ENCODE results near the gene AGAP1.

AGAP1 gene

GRCh38 chr2:235554385-235554784, 60.5 kb downstream of the AGAP1 start:
- 88% methylated on average over 6 of the region's 6 CpGs for WGBS, 2 experiments
- H3K4me3 ChIP-seq (ENCODE audit: insufficient read depth, low read depth, low read length) = no peak overlapping the region
- no peaks in the 10 kb centered on the region for H3K36me3 ChIP-seq (ENCODE audit: control insufficient read depth, insufficient read depth, low read length)
- no peaks in the 10 kb centered on the region for H3K9me3 ChIP-seq (ENCODE audit: control insufficient read depth, low read length)
- no peak overlapping the region for H3K27ac ChIP-seq (ENCODE audit: insufficient read depth, low read depth, low read length, poor library complexity, severe bottlenecking)
- H3K27me3 ChIP-seq (ENCODE audit: control insufficient read depth, insufficient read depth, low read length, poor library complexity, severe bottlenecking) = no peaks in the 10 kb centered on the region
- H3K4me1 ChIP-seq (ENCODE audit: control insufficient read depth, insufficient read depth, low read length) = peaks cover 15% of the 10 kb centered on the region

- Histone ChIP-seq H3K4me3 (ENCODE audit: insufficient read depth, low read depth, low read length) (no peak overlapping the region), H3K9me3 (ENCODE audit: control insufficient read depth, low read length) (no peaks in the 10 kb centered on the region), H3K27ac (ENCODE audit: insufficient read depth, low read depth, low read length, poor library complexity, severe bottlenecking) (no peak overlapping the region), H3K27me3 (ENCODE audit: control insufficient read depth, insufficient read depth, low read length, poor library complexity, severe bottlenecking) (no peaks in the 10 kb centered on the region), H3K4me1 (ENCODE audit: control insufficient read depth, insufficient read depth, low read length) (peaks cover 15% of the 10 kb centered on the region), H3K36me3 (ENCODE audit: control insufficient read depth, insufficient read depth, low read length) (no peaks in the 10 kb centered on the region)
- 86 to 88% methylated on average over 9 of the region's 9 CpGs for WGBS, 2 experiments
Observed at GRCh38 chr2:235554936-235555335, 61.1 kb downstream of the AGAP1 start.

GRCh38 chr2:235555371-235555770, 61.5 kb downstream of the AGAP1 start:
- Histone ChIP-seq H3K4me1 (ENCODE audit: control insufficient read depth, insufficient read depth, low read length) (peaks cover 15% of the 10 kb centered on the region), H3K36me3 (ENCODE audit: control insufficient read depth, insufficient read depth, low read length) (no peaks in the 10 kb centered on the region), H3K4me3 (ENCODE audit: insufficient read depth, low read depth, low read length) (no peak overlapping the region), H3K27ac (ENCODE audit: insufficient read depth, low read depth, low read length, poor library complexity, severe bottlenecking) (no peak overlapping the region), H3K27me3 (ENCODE audit: control insufficient read depth, insufficient read depth, low read length, poor library complexity, severe bottlenecking) (no peaks in the 10 kb centered on the region), H3K9me3 (ENCODE audit: control insufficient read depth, low read length) (no peaks in the 10 kb centered on the region)
- WGBS, 2 experiments = 92 to 94% methylated on average over 6 of the region's 6 CpGs

- Histone ChIP-seq H3K9me3 (ENCODE audit: control insufficient read depth, low read length) (no peaks in the 10 kb centered on the region), H3K4me1 (ENCODE audit: control insufficient read depth, insufficient read depth, low read length) (peaks cover 15% of the 10 kb centered on the region), H3K4me3 (ENCODE audit: insufficient read depth, low read depth, low read length) (no peak overlapping the region), H3K27ac (ENCODE audit: insufficient read depth, low read depth, low read length, poor library complexity, severe bottlenecking) (no peak overlapping the region), H3K27me3 (ENCODE audit: control insufficient read depth, insufficient read depth, low read length, poor library complexity, severe bottlenecking) (no peaks in the 10 kb centered on the region), H3K36me3 (ENCODE audit: control insufficient read depth, insufficient read depth, low read length) (no peaks in the 10 kb centered on the region)
- 91 to 92% methylated on average over 3 of the region's 3 CpGs for WGBS, 2 experiments
Observed at GRCh38 chr2:235556086-235556485, 62.2 kb downstream of the AGAP1 start.

GRCh38 chr2:235556901-235557300, 63.1 kb downstream of the AGAP1 start:
- Histone ChIP-seq H3K36me3 (ENCODE audit: control insufficient read depth, insufficient read depth, low read length) (no peaks in the 10 kb centered on the region), H3K27ac (ENCODE audit: insufficient read depth, low read depth, low read length, poor library complexity, severe bottlenecking) (no peak overlapping the region), H3K4me1 (ENCODE audit: control insufficient read depth, insufficient read depth, low read length) (peaks cover 15% of the 10 kb centered on the region), H3K4me3 (ENCODE audit: insufficient read depth, low read depth, low read length) (no peak overlapping the region), H3K9me3 (ENCODE audit: control insufficient read depth, low read length) (no peaks in the 10 kb centered on the region), H3K27me3 (ENCODE audit: control insufficient read depth, insufficient read depth, low read length, poor library complexity, severe bottlenecking) (no peaks in the 10 kb centered on the region)
- 94% methylated on average over 8 of the region's 8 CpGs for WGBS, 2 experiments

GRCh38 chr2:235557903-235558302, 64.1 kb downstream of the AGAP1 start:
- H3K9me3 ChIP-seq (ENCODE audit: control insufficient read depth, low read length) = no peaks in the 10 kb centered on the region
- WGBS, 2 experiments = 93 to 96% methylated on average over 8 to 9 of the region's 9 CpGs
- H3K27me3 ChIP-seq (ENCODE audit: control insufficient read depth, insufficient read depth, low read length, poor library complexity, severe bottlenecking) = no peaks in the 10 kb centered on the region
- H3K36me3 ChIP-seq (ENCODE audit: control insufficient read depth, insufficient read depth, low read length) = no peaks in the 10 kb centered on the region
- H3K4me1 ChIP-seq (ENCODE audit: control insufficient read depth, insufficient read depth, low read length) = peaks cover 9% of the 10 kb centered on the region
- no peak overlapping the region for H3K27ac ChIP-seq (ENCODE audit: insufficient read depth, low read depth, low read length, poor library complexity, severe bottlenecking)
- no peak overlapping the region for H3K4me3 ChIP-seq (ENCODE audit: insufficient read depth, low read depth, low read length)

GRCh38 chr2:235558572-235558971, 64.7 kb downstream of the AGAP1 start:
- WGBS, 2 experiments = 94 to 95% methylated on average over 8 of the region's 8 CpGs
- Histone ChIP-seq H3K9me3 (ENCODE audit: control insufficient read depth, low read length) (no peaks in the 10 kb centered on the region), H3K36me3 (ENCODE audit: control insufficient read depth, insufficient read depth, low read length) (no peaks in the 10 kb centered on the region), H3K27me3 (ENCODE audit: control insufficient read depth, insufficient read depth, low read length, poor library complexity, severe bottlenecking) (no peaks in the 10 kb centered on the region), H3K4me3 (ENCODE audit: insufficient read depth, low read depth, low read length) (no peak overlapping the region), H3K4me1 (ENCODE audit: control insufficient read depth, insufficient read depth, low read length) (peaks cover 9% of the 10 kb centered on the region), H3K27ac (ENCODE audit: insufficient read depth, low read depth, low read length, poor library complexity, severe bottlenecking) (no peak overlapping the region)

GRCh38 chr2:235560345-235560744, 66.5 kb downstream of the AGAP1 start:
- Histone ChIP-seq H3K27me3 (ENCODE audit: control insufficient read depth, insufficient read depth, low read length, poor library complexity, severe bottlenecking) (no peaks in the 10 kb centered on the region), H3K36me3 (ENCODE audit: control insufficient read depth, insufficient read depth, low read length) (no peaks in the 10 kb centered on the region), H3K4me1 (ENCODE audit: control insufficient read depth, insufficient read depth, low read length) (no peaks in the 10 kb centered on the region), H3K4me3 (ENCODE audit: insufficient read depth, low read depth, low read length) (no peak overlapping the region), H3K27ac (ENCODE audit: insufficient read depth, low read depth, low read length, poor library complexity, severe bottlenecking) (no peak overlapping the region), H3K9me3 (ENCODE audit: control insufficient read depth, low read length) (no peaks in the 10 kb centered on the region)
- 94 to 99% methylated on average over 6 of the region's 6 CpGs for WGBS, 2 experiments

- Histone ChIP-seq H3K4me3 (ENCODE audit: insufficient read depth, low read depth, low read length) (no peak overlapping the region), H3K9me3 (ENCODE audit: control insufficient read depth, low read length) (no peaks in the 10 kb centered on the region), H3K4me1 (ENCODE audit: control insufficient read depth, insufficient read depth, low read length) (no peaks in the 10 kb centered on the region), H3K27me3 (ENCODE audit: control insufficient read depth, insufficient read depth, low read length, poor library complexity, severe bottlenecking) (no peaks in the 10 kb centered on the region), H3K27ac (ENCODE audit: insufficient read depth, low read depth, low read length, poor library complexity, severe bottlenecking) (peak overlapping the region; percentile 36), H3K36me3 (ENCODE audit: control insufficient read depth, insufficient read depth, low read length) (no peaks in the 10 kb centered on the region)
- WGBS, 2 experiments = 94 to 96% methylated on average over 2 of the region's 2 CpGs
Observed at GRCh38 chr2:235561450-235561849, 67.6 kb downstream of the AGAP1 start.

- Histone ChIP-seq H3K9me3 (ENCODE audit: control insufficient read depth, low read length) (no peaks in the 10 kb centered on the region), H3K4me1 (ENCODE audit: control insufficient read depth, insufficient read depth, low read length) (no peaks in the 10 kb centered on the region), H3K27ac (ENCODE audit: insufficient read depth, low read depth, low read length, poor library complexity, severe bottlenecking) (no peak overlapping the region), H3K36me3 (ENCODE audit: control insufficient read depth, insufficient read depth, low read length) (no peaks in the 10 kb centered on the region), H3K27me3 (ENCODE audit: control insufficient read depth, insufficient read depth, low read length, poor library complexity, severe bottlenecking) (no peaks in the 10 kb centered on the region), H3K4me3 (ENCODE audit: insufficient read depth, low read depth, low read length) (no peak overlapping the region)
- 57 to 62% methylated on average over 11 of the region's 11 CpGs for WGBS, 2 experiments
Observed at GRCh38 chr2:235562065-235562747, 68.4 kb downstream of the AGAP1 start.
